B cell (primary cell): ENCODE data around the gene ZNRD2. TPM values are rescaled to one million over a fixed set of nuclear protein-coding genes. Genes with fewer than 3 reads are reported as not detected.

Experiments used
- ATAC-seq: fragments of 200-7000 bp; cut with Tn5 transposase; one replicate; pipeline ENCODE4 v1.10.0; 2021; ENCODE audit warnings: low read depth, mild to moderate bottlenecking, moderate number of reproducible peaks, moderate library complexity
- CTCF ChIA-PET: fragments of 350-600 bp; sonication (Branson Sonifier 250); formaldehyde crosslinking; loops from one replicate; lab custom pipeline; 2021; ENCODE audit warnings: antibody characterized with exemption, inconsistent platforms; lab: Charles Lee
- POLR2A ChIA-PET: fragments of 350-600 bp; sonication (Branson Sonifier 250); formaldehyde crosslinking; loops from one replicate; lab custom pipeline; 2021; ENCODE audit warnings: antibody characterized with exemption; lab: Charles Lee
- DNase-seq: peaks from one replicate; pipeline ENCODE4 v3.0.0; 2013
- H2AFZ ChIP-seq: 2 replicates; pipeline ENCODE4 v1.6.1; 2012; ENCODE audit warnings: mild to moderate bottlenecking, low read depth, low read length; ENCODE audit not compliant: insufficient read depth, poor library complexity, severe bottlenecking
- H3K27ac ChIP-seq, 2 donors: 1 replicate in 1 of 2; 2 replicates in 1 of 2; pipeline ENCODE4 v1.5.1; 2012 to 2013; ENCODE audit warnings: low read length in 2 of 2, mild to moderate bottlenecking in 2 of 2, moderate library complexity in 1 of 2
- H3K27me3 ChIP-seq, 4 experiments: fragments of 200-600 bp in 1 of 4; sonication (generic) in 1 of 4; replicated peaks in 1 of 4; 1 replicate in 2 of 4; 2 replicates in 2 of 4; pipeline versions ENCODE4 v1.6.1 to v1.7.0; 2013 to 2016; ENCODE audit warnings: low read length in 3 of 4, mild to moderate bottlenecking in 2 of 4, mixed read lengths in 1 of 4, moderate library complexity in 1 of 4; ENCODE audit not compliant: insufficient read depth in 4 of 4, control insufficient read depth in 3 of 4; ENCODE audit errors: control extremely low read depth in 1 of 4
- H3K36me3 ChIP-seq, 2 experiments: replicated peaks in 1 of 2; 1 replicate in 1 of 2; 2 replicates in 1 of 2; pipeline versions ENCODE4 v1.6.1 to v1.7.1; 2013; ENCODE audit warnings: low read length in 1 of 2; ENCODE audit not compliant: insufficient read depth in 2 of 2, control insufficient read depth in 1 of 2; ENCODE audit errors: control extremely low read depth in 1 of 2, extremely low read depth in 1 of 2
- H3K4me1 ChIP-seq, 2 donors: fragments of 200-600 bp in 1 of 2; sonication (generic) in 1 of 2; 1 replicate in 1 of 2; 2 replicates in 1 of 2; pipeline versions ENCODE4 v1.5.1 to v1.6.1; 2013 to 2017; ENCODE audit warnings: low read length in 2 of 2; ENCODE audit not compliant: control insufficient read depth in 2 of 2, insufficient read depth in 2 of 2
- H3K4me2 ChIP-seq: replicated peaks from 2 replicates; pipeline ENCODE3; 2012; ENCODE audit warnings: mild to moderate bottlenecking, low read depth, low read length; ENCODE audit not compliant: poor library complexity, severe bottlenecking
- H3K4me3 ChIP-seq, 5 experiments: fragments of 200-600 bp in 1 of 5; sonication (generic) in 1 of 5; 1 replicate in 3 of 5; 2 replicates in 2 of 5; pipeline versions ENCODE4 v1.5.1 to v1.7.0; 2011 to 2016; ENCODE audit warnings: low read length in 4 of 5, mild to moderate bottlenecking in 4 of 5, low read depth in 2 of 5, control low read depth in 1 of 5, moderate library complexity in 1 of 5; ENCODE audit not compliant: insufficient read depth in 1 of 5; ENCODE audit errors: control extremely low read depth in 1 of 5, extremely low read depth in 1 of 5
- H3K79me2 ChIP-seq: fragments of 200-600 bp; sonication (generic); one replicate; pipeline ENCODE4 v1.6.0; 2016; ENCODE audit warnings: low read length; ENCODE audit not compliant: control insufficient read depth, insufficient read depth
- H3K9ac ChIP-seq: fragments of 200-600 bp; sonication (generic); 2 replicates; pipeline ENCODE4 v1.6.1; 2017; ENCODE audit warnings: mild to moderate bottlenecking, low read length, moderate library complexity
- H3K9me3 ChIP-seq, 3 donors: one replicate each; pipeline versions ENCODE4 v1.6.1 to v1.7.1; 2013; ENCODE audit warnings: low read length in 2 of 3; ENCODE audit not compliant: control insufficient read depth in 2 of 3, insufficient read depth in 1 of 3; ENCODE audit errors: control extremely low read depth in 1 of 3
- H4K20me1 ChIP-seq: 2 replicates; pipeline ENCODE4 v1.6.0; 2012; ENCODE audit warnings: mild to moderate bottlenecking, low read length; ENCODE audit not compliant: insufficient read depth, control insufficient read depth, poor library complexity, severe bottlenecking
- H3K27ac Mint-ChIP-seq: one replicate; pipeline ENCODE4 v1.8.0; 2021; ENCODE audit warnings: mixed read lengths
- H3K27me3 Mint-ChIP-seq: one replicate; pipeline ENCODE4 v1.8.0; 2021; ENCODE audit warnings: mixed read lengths
- H3K4me1 Mint-ChIP-seq: one replicate; pipeline ENCODE4 v1.8.0; 2021; ENCODE audit warnings: mixed read lengths
- H3K4me3 Mint-ChIP-seq: one replicate; pipeline ENCODE4 v1.8.0; 2021; ENCODE audit warnings: mixed read lengths
- H3K9me3 Mint-ChIP-seq: one replicate; pipeline ENCODE4 v1.8.0; 2022; ENCODE audit warnings: mixed read lengths; ENCODE audit not compliant: insufficient read depth
- CTCF ChIP-seq: fragments of 200-600 bp; IDR thresholded peaks from one replicate; pipeline ENCODE4 v1.8.0; 2022; ENCODE audit warnings: antibody characterized with exemption, mild to moderate bottlenecking
- EZH2 ChIP-seq: IDR thresholded peaks from 2 replicates; pipeline ENCODE4 v1.6.1; 2012; ENCODE audit warnings: borderline replicate concordance, low read depth, mild to moderate bottlenecking, moderate library complexity, low read length; ENCODE audit not compliant: insufficient read depth, poor library complexity, severe bottlenecking
- whole genome bisulfite sequencing: methylation state at CpG from one replicate; pipeline ENCODE4 v1.1.5; 2013; ENCODE audit warnings: missing lambda C conversion rate; ENCODE audit not compliant: insufficient coverage; 5-methylcytosine and 5-hydroxymethylcytosine counted together
- intact Hi-C: fragments of 100-400 bp; cut with micrococcal nuclease; formaldehyde crosslinking; loops from one replicate; pipeline ENCODE4 v1.10.0; 2022
- polyA plus RNA-seq: library from polyadenylated mRNA; depleted of rRNA; stranded (reverse); fragments of >200 nt; gene quantifications from 2 replicates; pipeline ENCODE4 v1.2.3, GENCODE V29; 2012
- total RNA-seq, 2 donors: library from RNA; stranded (reverse); fragments of 120-200 nt in 1 of 2; gene quantifications; 1 replicate in 1 of 2; 2 replicates in 1 of 2; pipeline versions ENCODE4 v1.2.3 to v1.2.4, GENCODE V29; 2013 to 2022

Gene ZNRD2
- total and polyA plus RNA-seq, 2 donors (not counting 1 experiment from before 2014, with no cell fraction given) = 22.1 to 112 TPM

DNA sequence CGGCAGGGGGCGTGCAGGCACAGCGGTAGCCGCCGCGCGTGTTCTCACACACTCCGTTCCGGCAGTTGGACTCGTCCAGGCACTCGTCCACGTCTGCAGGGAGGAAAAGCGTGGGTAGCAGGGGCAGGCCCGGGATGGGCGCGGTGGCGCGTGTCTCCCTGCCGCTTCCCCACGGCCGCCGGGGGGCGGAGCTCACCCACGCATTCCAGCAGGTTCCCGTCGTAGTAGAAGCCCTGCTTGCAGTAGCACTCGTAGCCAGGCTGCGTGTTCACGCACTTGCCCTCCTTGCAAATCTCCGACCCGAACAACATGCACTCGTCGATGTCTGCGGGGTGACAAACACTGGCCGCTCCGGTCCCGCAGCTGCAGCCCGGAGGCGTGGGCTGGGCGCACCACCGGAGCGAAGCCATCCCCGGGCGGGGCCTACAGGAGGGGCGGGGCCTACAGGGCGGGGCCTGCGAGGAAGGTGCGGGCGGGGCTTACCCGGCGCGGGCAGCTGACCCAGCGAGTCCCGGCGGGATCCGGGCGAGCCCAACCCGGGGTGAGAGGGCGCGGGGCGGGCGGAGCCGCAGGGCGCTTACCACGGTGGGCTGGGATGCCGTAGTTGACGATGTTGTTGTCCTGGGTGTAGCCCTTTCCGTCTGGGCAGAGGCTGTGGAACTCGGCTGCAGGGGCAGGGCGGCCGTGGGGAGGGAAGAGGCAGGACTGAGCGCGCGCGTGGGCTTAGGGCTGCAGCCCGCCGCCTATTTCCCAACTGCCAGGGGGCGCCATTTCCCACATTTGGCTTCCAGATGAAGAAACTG, 29.8 kb upstream of the ZNRD2 start:
- CTCF ChIA-PET = interaction anchor here (0.5 to 9.2 kb wide), 43 partner anchors 8 to 666 kb away, joined by 3 to 144 read pairs (median 4); partner anchors contain the start of genes AP5B1, EHBP1L1, FAM89B and FRMD8
- peaks cover under 1 to 19% of the 10 kb centered on the region in 2 experiments for H3K36me3 ChIP-seq
- peak overlapping the region; percentile 95 for H3K4me3 Mint-ChIP-seq
- peaks cover 7% of the 10 kb centered on the region for H4K20me1 ChIP-seq
- POLR2A ChIA-PET = interaction anchor here (0.5 to 3.2 kb wide), 21 partner anchors 9 to 189 kb away, joined by 3 to 53 read pairs (median 4); partner anchors contain the start of genes EHBP1L1, FAM89B, MALAT1 and MAP3K11
- H3K27me3 Mint-ChIP-seq = no peaks in the 10 kb centered on the region
- peak overlapping the region; percentile 73 for H3K9ac ChIP-seq
- H3K9me3 Mint-ChIP-seq = no peaks in the 10 kb centered on the region
- H3K4me3 ChIP-seq = peak overlapping the region; percentile 74 to 97 (median 86)
- H3K79me2 ChIP-seq = no peaks in the 10 kb centered on the region
- H3K9me3 ChIP-seq = no peaks in the 10 kb centered on the region
- DNase-seq = peak; percentile 97
- H2AFZ ChIP-seq = peak overlapping the region; percentile 80
- ATAC-seq = peak; percentile 87
- H3K27ac ChIP-seq = peak overlapping the region; percentile 85 to 87
- H3K4me1 ChIP-seq = peaks cover 12 to 17% of the 10 kb centered on the region in 2 donors
- intact Hi-C loops = loop anchor here (1.0 to 10.0 kb wide), 7 partner anchors 12 to 426 kb away; partner anchors contain the start of genes PCNX3, SCYL1, TM7SF2 and ZNHIT2
- under 1% methylated on average over 78 of the region's 78 CpGs for WGBS
- no peaks in the 10 kb centered on the region for H3K27me3 ChIP-seq
- H3K27ac Mint-ChIP-seq = peak overlapping the region; percentile 96
- peak overlapping the region; percentile 97 for H3K4me2 ChIP-seq
- TF ChIP-seq CTCF (peak; percentile 63), EZH2 (no peak)
- peaks cover 24% of the 10 kb centered on the region for H3K4me1 Mint-ChIP-seq
